Activated naive CD4-positive, alpha-beta T cell treated with anti-CD3 and anti-CD28 coated beads for 36 hours (primary cell): ENCODE measurements around the gene XPOT. TPM values are rescaled to one million over a fixed set of nuclear protein-coding genes. Genes with fewer than 3 reads are reported as not detected.

Experiments
- CTCF ChIA-PET: fragments of 350-600 bp; sonication (Branson Sonifier 250); formaldehyde crosslinking; loops from one replicate; lab custom pipeline; 2021; ENCODE audit warnings: antibody characterized with exemption; lab: Charles Lee
- DNase-seq: peaks from one replicate; pipeline ENCODE4 v3.0.0-alpha.2; 2020
- H3K27ac Mint-ChIP-seq: one replicate; pipeline ENCODE4 v1.8.0; 2021; ENCODE audit warnings: mild to moderate bottlenecking, mixed read lengths
- H3K27me3 Mint-ChIP-seq: one replicate; pipeline ENCODE4 v1.8.0; 2021; ENCODE audit warnings: low read depth, mixed read lengths
- H3K36me3 Mint-ChIP-seq: one replicate; pipeline ENCODE4 v1.8.0; 2021; ENCODE audit warnings: low read depth, mixed read lengths
- H3K4me1 Mint-ChIP-seq: one replicate; pipeline ENCODE4 v1.8.0; 2021; ENCODE audit warnings: low read depth, mixed read lengths
- H3K4me3 Mint-ChIP-seq: one replicate; pipeline ENCODE4 v1.8.0; 2021; ENCODE audit warnings: mild to moderate bottlenecking, moderate library complexity, mixed read lengths
- H3K9me3 Mint-ChIP-seq: one replicate; pipeline ENCODE4 v1.8.0; 2021; ENCODE audit warnings: mixed read lengths
- intact Hi-C: fragments of 100-400 bp; cut with micrococcal nuclease; formaldehyde crosslinking; loops from one replicate; pipeline ENCODE4 v1.15.1; 2023
- total RNA-seq, 2 experiments: library from RNA; stranded (reverse); gene quantifications; one replicate each; pipeline ENCODE4 v1.2.3, GENCODE V29; 2021

XPOT gene
- total RNA-seq, 2 experiments from 2014 or later = 227 to 236 TPM

DNA sequence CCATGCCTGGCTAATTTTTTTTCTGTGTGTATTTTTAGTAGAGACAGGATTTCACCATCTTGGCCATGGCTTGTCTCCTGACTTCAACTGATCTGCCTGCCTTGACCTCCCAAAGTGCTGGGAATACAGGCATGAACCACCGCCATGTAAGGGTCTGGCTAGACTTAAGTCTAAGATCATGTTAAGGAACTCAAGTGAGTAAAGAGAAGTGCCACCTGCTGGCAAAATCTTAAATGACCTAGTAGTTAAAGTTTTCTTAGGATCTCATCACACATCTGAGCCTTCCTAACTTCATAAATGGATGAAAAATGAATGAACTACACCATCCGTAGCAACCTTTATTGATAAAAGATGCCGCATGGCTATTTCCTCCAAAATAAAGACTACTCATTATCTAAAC lies 12.0 kb upstream of the XPOT start:
- CTCF ChIA-PET = interaction anchor here (0.6 to 1.8 kb wide), 5 partner anchors 8 to 333 kb away, joined by 3 to 7 read pairs (median 6); no protein-coding TSS in a partner anchor
- H3K4me3 Mint-ChIP-seq = no peak overlapping the region
- DNase-seq = peak; percentile 23

GRCh38 chr12:64395739-64396138 lies 8.5 kb upstream of the XPOT start:
- no peak for DNase-seq
- Mint-ChIP-seq H3K4me1 (peaks cover 9% of the 10 kb centered on the region), H3K27ac (no peak overlapping the region), H3K27me3 (no peaks in the 10 kb centered on the region), H3K4me3 (no peak overlapping the region), H3K9me3 (no peaks in the 10 kb centered on the region), H3K36me3 (no peaks in the 10 kb centered on the region)
- intact Hi-C loops = no loop called here
- CTCF ChIA-PET = no interaction called here

More for the DNA sequence above, 12.0 kb upstream of the XPOT start:
- Mint-ChIP-seq H3K9me3 (no peaks in the 10 kb centered on the region), H3K27ac (no peak overlapping the region), H3K27me3 (no peaks in the 10 kb centered on the region), H3K4me1 (peaks cover 11% of the 10 kb centered on the region), H3K36me3 (no peaks in the 10 kb centered on the region)
- intact Hi-C loops = loop anchor here (1.0 kb wide), 2 partner anchors 119 to 548 kb away; partner anchors contain the start of gene SRGAP1

DNA sequence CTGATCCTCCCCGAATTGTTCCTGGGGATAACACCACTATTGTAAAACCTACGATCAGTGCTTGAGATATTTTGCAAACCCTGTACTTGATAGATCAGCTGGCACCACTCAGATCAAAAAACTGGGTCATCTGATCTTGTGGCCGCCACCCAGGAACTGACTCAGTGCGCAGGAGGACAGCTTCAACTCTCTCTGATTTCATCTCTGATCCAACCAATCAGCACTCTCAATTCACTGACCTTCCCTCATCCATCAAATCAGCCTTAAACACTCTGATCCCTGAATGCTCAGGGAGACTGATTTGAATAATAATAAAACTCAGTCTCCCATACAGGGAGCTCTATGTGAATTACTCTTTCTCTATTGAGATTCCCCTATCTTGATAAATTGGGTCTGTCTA lies 4.2 kb upstream of the XPOT start:
- Mint-ChIP-seq H3K4me1 (no peaks in the 10 kb centered on the region), H3K27ac (no peak overlapping the region), H3K36me3 (peaks cover 4% of the 10 kb centered on the region), H3K4me3 (no peak overlapping the region), H3K9me3 (no peaks in the 10 kb centered on the region), H3K27me3 (no peaks in the 10 kb centered on the region)
- CTCF ChIA-PET = interaction anchor here (1.7 kb wide), 1 partner anchor 8 kb away, joined by 6 read pairs; no protein-coding TSS in a partner anchor
- DNase-seq = no peak
- intact Hi-C loops = loop anchor here (5.0 to 10.0 kb wide), 3 partner anchors 282 to 1905 kb away; partner anchors contain the start of genes DPY19L2 and HELB

DNA sequence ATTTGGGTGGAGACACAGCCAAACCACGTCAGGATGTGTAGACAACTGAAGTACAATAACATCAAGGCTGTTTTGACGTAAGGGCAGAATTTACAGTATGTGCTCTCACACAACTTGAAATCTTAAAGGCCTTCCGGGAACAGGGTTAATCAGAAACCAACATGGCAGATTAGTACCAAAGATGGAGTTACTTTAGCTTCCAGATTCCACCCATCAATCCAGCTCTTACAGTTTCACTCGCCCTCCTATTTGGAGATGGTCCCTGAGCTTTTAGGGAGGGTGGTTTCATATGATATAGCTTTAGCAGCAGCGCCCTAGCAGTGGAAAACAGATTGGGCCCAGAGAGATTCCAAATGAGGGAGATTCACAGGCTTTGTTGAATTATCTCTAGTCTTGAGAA lies 2.0 kb upstream of the XPOT start:
- Mint-ChIP-seq H3K4me3 (no peak overlapping the region), H3K4me1 (peaks cover 15% of the 10 kb centered on the region), H3K27me3 (no peaks in the 10 kb centered on the region), H3K36me3 (peaks cover 19% of the 10 kb centered on the region), H3K27ac (no peak overlapping the region), H3K9me3 (no peaks in the 10 kb centered on the region)
- intact Hi-C loops = loop anchor here (5.0 to 10.0 kb wide), 3 partner anchors 280 to 1903 kb away; partner anchors contain the start of genes DPY19L2 and HELB
- CTCF ChIA-PET = interaction anchor here (1.2 kb wide), 1 partner anchor 15 kb away, joined by 4 read pairs; no protein-coding TSS in a partner anchor
- DNase-seq = no peak

GRCh38 chr12:64404470-64405256 lies 471 bp downstream of the XPOT start:
- H3K27me3 Mint-ChIP-seq = no peaks in the 10 kb centered on the region
- intact Hi-C loops = loop anchor here (1.0 to 10.0 kb wide), 13 partner anchors 14 to 1900 kb away; partner anchors contain the start of genes C12orf56, DPY19L2, GNS and HELB
- peak overlapping the region; percentile 97 for H3K27ac Mint-ChIP-seq
- no peaks in the 10 kb centered on the region for H3K9me3 Mint-ChIP-seq
- CTCF ChIA-PET = interaction anchor here (1.1 to 1.2 kb wide), 2 partner anchors 18 to 20 kb away, joined by 4 read pairs; no protein-coding TSS in a partner anchor
- peak; percentile 83 for DNase-seq
- H3K4me1 Mint-ChIP-seq = peaks cover 28% of the 10 kb centered on the region
- H3K4me3 Mint-ChIP-seq = peak overlapping the region; percentile 95
- peaks cover 22% of the 10 kb centered on the region for H3K36me3 Mint-ChIP-seq

DNA sequence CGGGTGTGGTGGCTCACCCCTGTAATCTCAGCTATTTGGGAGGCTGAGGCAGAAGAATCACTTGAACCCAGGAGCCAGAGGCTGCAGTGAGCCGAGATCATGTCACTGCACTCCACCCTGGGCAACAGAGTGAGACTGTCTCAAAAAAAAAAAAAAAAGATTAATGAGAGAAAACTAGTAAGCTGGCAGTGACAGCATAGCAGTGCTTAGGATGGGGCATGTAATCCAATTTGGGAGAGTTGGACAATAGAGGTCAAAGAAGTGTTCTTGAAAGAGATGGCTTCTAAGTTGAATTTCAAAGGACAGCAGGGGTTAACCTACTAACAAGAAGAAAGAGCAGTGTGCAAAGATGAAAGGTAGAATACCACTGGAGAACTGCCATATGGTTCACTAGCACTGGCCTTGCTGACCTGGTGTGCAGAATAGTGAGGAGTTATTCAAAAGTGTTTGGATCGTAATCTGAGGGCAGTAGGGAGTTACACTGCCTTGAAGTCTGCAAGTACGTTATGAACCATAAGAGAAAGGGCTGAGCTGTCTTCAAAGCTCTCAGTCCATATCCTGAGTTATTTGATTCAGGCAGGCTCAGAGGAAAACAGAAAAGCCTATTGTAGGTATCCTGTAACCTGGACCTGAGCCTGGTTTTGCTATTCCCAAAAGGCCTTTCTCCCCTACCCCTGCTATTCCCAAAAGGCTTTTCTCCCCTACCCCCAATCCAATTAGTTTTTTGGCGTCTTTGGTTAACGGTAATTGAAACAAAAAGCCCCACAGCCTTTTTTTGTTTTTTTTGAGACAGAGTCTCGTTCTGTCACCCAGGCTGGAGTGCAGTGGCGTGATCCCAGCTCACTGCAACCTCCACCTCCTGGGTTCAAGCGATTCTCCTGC lies 3.4 kb downstream of the XPOT start:
- CTCF ChIA-PET = interaction anchor here (0.7 kb wide), 1 partner anchor 270 kb away, joined by 3 read pairs; no protein-coding TSS in a partner anchor
- no peak for DNase-seq
- no peaks in the 10 kb centered on the region for H3K27me3 Mint-ChIP-seq
- H3K9me3 Mint-ChIP-seq = no peaks in the 10 kb centered on the region
- H3K4me3 Mint-ChIP-seq = no peak overlapping the region
- H3K27ac Mint-ChIP-seq = no peak overlapping the region
- H3K36me3 Mint-ChIP-seq = peaks cover 42% of the 10 kb centered on the region
- intact Hi-C loops = loop anchor here (10.0 kb wide), 1 partner anchor 1897 kb away; the partner anchor contains the start of gene HELB
- peaks cover 30% of the 10 kb centered on the region for H3K4me1 Mint-ChIP-seq

DNA sequence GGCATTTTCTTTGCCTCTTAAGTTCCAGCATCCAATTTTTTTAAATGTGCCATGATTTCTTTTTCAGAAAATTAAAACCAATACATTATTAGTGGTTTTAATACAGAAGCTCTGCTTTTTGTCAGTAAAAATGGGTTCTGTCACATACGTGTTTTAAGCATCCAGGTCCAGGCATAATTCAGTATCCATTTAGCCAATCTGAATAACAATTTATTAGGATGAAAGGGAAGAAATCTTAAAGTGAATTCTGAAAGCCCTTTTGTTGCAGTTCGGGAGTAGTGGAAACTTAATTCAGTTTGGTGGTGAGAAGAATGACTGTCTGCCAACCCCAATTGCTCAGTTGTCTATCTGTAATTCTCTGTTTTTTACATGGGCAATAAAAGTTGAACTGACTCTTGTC lies 7.2 kb downstream of the XPOT start:
- Mint-ChIP-seq H3K36me3 (peaks cover 54% of the 10 kb centered on the region), H3K4me1 (peaks cover 27% of the 10 kb centered on the region), H3K4me3 (no peak overlapping the region), H3K27ac (no peak overlapping the region), H3K9me3 (no peaks in the 10 kb centered on the region), H3K27me3 (no peaks in the 10 kb centered on the region)
- CTCF ChIA-PET = no interaction called here
- DNase-seq = no peak
- intact Hi-C loops = no loop called here

DNA sequence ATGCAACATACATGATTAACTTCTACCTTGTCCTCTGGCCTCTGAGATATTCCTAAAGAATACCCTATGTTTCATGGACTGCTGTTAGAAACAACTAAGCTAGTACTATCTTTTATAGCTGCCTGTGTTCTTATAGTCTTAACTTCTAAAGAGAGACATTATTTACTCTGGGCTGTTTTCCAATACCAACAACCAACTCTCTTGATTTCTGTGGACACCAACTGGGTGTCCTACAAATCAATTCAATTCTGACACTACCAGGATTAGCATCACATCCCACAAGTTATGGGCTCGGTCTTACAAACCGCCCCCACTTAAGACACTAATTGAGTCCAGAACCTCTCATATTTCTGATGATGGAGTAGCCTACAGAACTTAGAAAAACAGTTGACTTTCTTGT lies 8.3 kb downstream of the XPOT start:
- CTCF ChIA-PET = interaction anchor here (0.6 to 0.7 kb wide), 2 partner anchors 123 to 1757 kb away, joined by 3 read pairs; no protein-coding TSS in a partner anchor
- no peak for DNase-seq
- H3K27me3 Mint-ChIP-seq = no peaks in the 10 kb centered on the region
- H3K4me3 Mint-ChIP-seq = no peak overlapping the region
- H3K4me1 Mint-ChIP-seq = peaks cover 28% of the 10 kb centered on the region
- H3K27ac Mint-ChIP-seq = no peak overlapping the region
- H3K36me3 Mint-ChIP-seq = peaks cover 54% of the 10 kb centered on the region
- no peaks in the 10 kb centered on the region for H3K9me3 Mint-ChIP-seq
- intact Hi-C loops = no loop called here

DNA sequence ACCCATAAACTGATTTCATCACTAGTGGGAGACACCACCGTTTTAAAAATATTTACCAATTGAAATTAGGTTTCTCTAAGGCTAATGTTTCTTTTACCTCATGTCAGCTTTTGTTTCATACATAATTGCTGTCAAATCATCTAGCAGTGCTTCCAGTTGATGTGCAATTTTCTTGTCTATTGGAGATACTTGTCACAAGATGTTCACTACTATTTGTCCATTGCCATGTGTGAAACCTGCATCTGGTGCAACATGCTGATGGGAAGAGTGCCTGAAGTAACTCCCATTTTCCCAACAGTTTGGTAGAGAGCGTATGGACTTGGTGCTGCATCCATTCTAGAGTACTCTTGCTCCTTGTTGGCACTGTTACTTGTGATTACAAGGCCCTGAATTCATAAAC lies 9.7 kb downstream of the XPOT start:
- CTCF ChIA-PET = no interaction called here
- intact Hi-C loops = no loop called here
- H3K4me1 Mint-ChIP-seq = peaks cover 25% of the 10 kb centered on the region
- DNase-seq = no peak
- no peak overlapping the region for H3K4me3 Mint-ChIP-seq
- peaks cover 63% of the 10 kb centered on the region for H3K36me3 Mint-ChIP-seq
- no peaks in the 10 kb centered on the region for H3K9me3 Mint-ChIP-seq
- no peaks in the 10 kb centered on the region for H3K27me3 Mint-ChIP-seq
- no peak overlapping the region for H3K27ac Mint-ChIP-seq

- intact Hi-C loops = no loop called here
- DNase-seq = no peak
- peak overlapping the region; percentile 50 for H3K27ac Mint-ChIP-seq
- CTCF ChIA-PET = interaction anchor here (0.8 kb wide), 1 partner anchor 10 kb away, joined by 5 read pairs; no protein-coding TSS in a partner anchor
- H3K4me1 Mint-ChIP-seq = peaks cover 23% of the 10 kb centered on the region
- peaks cover 57% of the 10 kb centered on the region for H3K36me3 Mint-ChIP-seq
- H3K9me3 Mint-ChIP-seq = no peaks in the 10 kb centered on the region
- H3K27me3 Mint-ChIP-seq = no peaks in the 10 kb centered on the region
- no peak overlapping the region for H3K4me3 Mint-ChIP-seq
Observed at GRCh38 chr12:64418209-64418608, 14.0 kb downstream of the XPOT start.

GRCh38 chr12:64419696-64420095 lies 15.5 kb downstream of the XPOT start:
- CTCF ChIA-PET = no interaction called here
- no peaks in the 10 kb centered on the region for H3K27me3 Mint-ChIP-seq
- H3K4me3 Mint-ChIP-seq = no peak overlapping the region
- intact Hi-C loops = no loop called here
- H3K9me3 Mint-ChIP-seq = no peaks in the 10 kb centered on the region
- H3K4me1 Mint-ChIP-seq = peaks cover 23% of the 10 kb centered on the region
- no peak overlapping the region for H3K27ac Mint-ChIP-seq
- no peak for DNase-seq
- H3K36me3 Mint-ChIP-seq = peaks cover 57% of the 10 kb centered on the region

- Mint-ChIP-seq H3K36me3 (peaks cover 80% of the 10 kb centered on the region), H3K27ac (no peak overlapping the region), H3K4me1 (peaks cover 2% of the 10 kb centered on the region), H3K4me3 (no peak overlapping the region), H3K27me3 (no peaks in the 10 kb centered on the region), H3K9me3 (no peaks in the 10 kb centered on the region)
- CTCF ChIA-PET = interaction anchor here (0.8 kb wide), 1 partner anchor 10 kb away, joined by 5 read pairs; no protein-coding TSS in a partner anchor
- DNase-seq = no peak
- intact Hi-C loops = no loop called here
Observed at GRCh38 chr12:64427988-64428387, 23.8 kb downstream of the XPOT start.
